Peyer's patch (tissue), 4 donors: ENCODE measurements around the gene NECAB3. TPM values are rescaled to one million over a fixed set of nuclear protein-coding genes. Genes with fewer than 3 reads are reported as not detected.
A peak's percentile ranks its signal among the peaks of the same experiment; 100 is the strongest.

Experiments used
- DNase-seq, 3 donors: peaks; one replicate each; pipeline ENCODE4 v3.0.0-alpha.2; 2017 to 2019
- H3K27ac ChIP-seq, 4 donors: fragments of 200-600 bp; sonication (generic); one replicate each; pipeline ENCODE4 v1.5.1; 2016 to 2019
- H3K27me3 ChIP-seq, 2 donors: fragments of 200-600 bp; sonication (generic); one replicate each; pipeline ENCODE4 v1.5.1; 2019
- H3K36me3 ChIP-seq, 3 donors: fragments of 200-600 bp; sonication (generic); one replicate each; pipeline ENCODE4 v1.5.1; 2016 to 2019
- H3K4me1 ChIP-seq, 4 donors: fragments of 200-600 bp; sonication (generic); one replicate each; pipeline ENCODE4 v1.5.1; 2016 to 2019
- H3K4me3 ChIP-seq, 4 donors: fragments of 200-600 bp; sonication (generic); 1 replicate in 3 of 4; 2 replicates in 1 of 4; pipeline ENCODE4 v1.5.1; 2016 to 2019; ENCODE audit warnings: mild to moderate bottlenecking in 1 of 4
- H3K9me3 ChIP-seq, 4 donors: fragments of 200-600 bp; sonication (generic); one replicate each; pipeline ENCODE4 v1.5.1; 2016 to 2019; ENCODE audit warnings: mild to moderate bottlenecking in 1 of 4
- POLR2A ChIP-seq, 2 donors: fragments of 450-650 bp; IDR thresholded peaks; one replicate each; pipeline ENCODE4 v1.5.1; 2017; ENCODE audit warnings: antibody characterized with exemption in 2 of 2, mild to moderate bottlenecking in 2 of 2, moderate library complexity in 2 of 2
- total RNA-seq, 4 donors: library from RNA; depleted of rRNA; stranded (reverse); fragments of >200 nt; gene quantifications; one replicate each; pipeline ENCODE4 v1.1.0, GENCODE V29; 2016
- TF ChIP-seq, protein P1 (sequence below), 6 experiments: fragments of 450-650 bp in 4 of 6; fragments of 200-600 bp in 2 of 6; sonication (generic) in 1 of 6; IDR thresholded peaks; one replicate each; pipeline ENCODE4 v1.5.1; 2017 to 2019; ENCODE audit warnings: antibody characterized with exemption in 6 of 6, mild to moderate bottlenecking in 3 of 6, moderate library complexity in 1 of 6

The NECAB3 gene
- total RNA-seq, 4 donors from 2014 or later = 77.1 to 146 (median 110) TPM

DNA sequence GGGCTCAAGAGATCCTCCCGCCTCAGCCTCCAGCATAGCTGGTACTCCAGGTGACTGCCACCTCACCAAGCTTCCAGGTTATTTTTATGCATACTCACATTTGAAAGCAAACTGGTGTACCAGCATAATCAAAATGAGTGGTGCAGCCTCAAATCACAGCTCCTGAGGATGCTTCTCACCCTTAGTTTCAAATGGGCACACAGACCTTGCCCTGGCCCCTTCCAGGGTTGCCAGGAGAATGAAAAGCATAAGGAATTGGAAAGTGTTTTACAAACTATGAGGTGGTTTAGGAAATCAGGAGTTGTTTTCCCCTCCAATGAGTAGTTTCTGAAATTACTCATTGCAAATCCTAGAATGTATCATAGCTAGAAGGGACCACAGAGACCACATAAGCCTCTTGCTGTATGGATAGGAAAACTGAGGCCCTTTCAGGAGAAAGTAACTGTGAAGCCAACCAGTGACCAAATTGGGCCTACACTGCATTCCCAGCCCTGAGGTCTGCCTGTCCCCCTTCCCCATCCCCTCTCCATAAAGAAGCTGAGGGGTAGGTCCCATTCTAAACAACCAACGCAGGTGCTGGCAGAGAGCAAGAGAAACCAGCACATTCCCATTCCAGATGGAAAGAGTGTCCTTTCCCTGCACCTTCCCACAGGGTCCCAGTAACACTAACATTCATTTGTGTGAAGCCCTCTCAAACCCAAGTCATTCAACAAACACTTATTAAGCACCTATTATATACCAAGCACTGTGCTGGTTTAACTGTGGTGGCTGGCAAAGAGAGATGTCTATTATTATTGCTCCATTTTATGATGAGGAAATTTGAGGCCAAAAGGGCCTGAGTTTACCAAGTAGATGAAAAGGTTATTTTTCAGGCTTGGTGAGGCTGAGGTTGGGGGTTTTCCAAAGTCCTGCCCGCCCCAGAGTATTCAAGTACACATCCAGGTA lies 14.0 kb upstream of the NECAB3 start:
- Histone ChIP-seq H3K27ac (no peak overlapping the region), H3K27me3 (no peaks in the 10 kb centered on the region), H3K4me3 (no peak overlapping the region), H3K9me3 (no peaks in the 10 kb centered on the region), H3K4me1 (peaks cover 0 to 19% (median 14%) of the 10 kb centered on the region in 4 donors), H3K36me3 (no peaks in the 10 kb centered on the region)
- DNase-seq = no peak
- TF ChIP-seq, protein P1, sequence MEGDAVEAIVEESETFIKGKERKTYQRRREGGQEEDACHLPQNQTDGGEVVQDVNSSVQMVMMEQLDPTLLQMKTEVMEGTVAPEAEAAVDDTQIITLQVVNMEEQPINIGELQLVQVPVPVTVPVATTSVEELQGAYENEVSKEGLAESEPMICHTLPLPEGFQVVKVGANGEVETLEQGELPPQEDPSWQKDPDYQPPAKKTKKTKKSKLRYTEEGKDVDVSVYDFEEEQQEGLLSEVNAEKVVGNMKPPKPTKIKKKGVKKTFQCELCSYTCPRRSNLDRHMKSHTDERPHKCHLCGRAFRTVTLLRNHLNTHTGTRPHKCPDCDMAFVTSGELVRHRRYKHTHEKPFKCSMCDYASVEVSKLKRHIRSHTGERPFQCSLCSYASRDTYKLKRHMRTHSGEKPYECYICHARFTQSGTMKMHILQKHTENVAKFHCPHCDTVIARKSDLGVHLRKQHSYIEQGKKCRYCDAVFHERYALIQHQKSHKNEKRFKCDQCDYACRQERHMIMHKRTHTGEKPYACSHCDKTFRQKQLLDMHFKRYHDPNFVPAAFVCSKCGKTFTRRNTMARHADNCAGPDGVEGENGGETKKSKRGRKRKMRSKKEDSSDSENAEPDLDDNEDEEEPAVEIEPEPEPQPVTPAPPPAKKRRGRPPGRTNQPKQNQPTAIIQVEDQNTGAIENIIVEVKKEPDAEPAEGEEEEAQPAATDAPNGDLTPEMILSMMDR (IDR thresholded peaks at IDR 0.05) = no peak
- TF ChIP-seq POLR2A (IDR thresholded peaks at IDR 0.05) = no peak

DNA sequence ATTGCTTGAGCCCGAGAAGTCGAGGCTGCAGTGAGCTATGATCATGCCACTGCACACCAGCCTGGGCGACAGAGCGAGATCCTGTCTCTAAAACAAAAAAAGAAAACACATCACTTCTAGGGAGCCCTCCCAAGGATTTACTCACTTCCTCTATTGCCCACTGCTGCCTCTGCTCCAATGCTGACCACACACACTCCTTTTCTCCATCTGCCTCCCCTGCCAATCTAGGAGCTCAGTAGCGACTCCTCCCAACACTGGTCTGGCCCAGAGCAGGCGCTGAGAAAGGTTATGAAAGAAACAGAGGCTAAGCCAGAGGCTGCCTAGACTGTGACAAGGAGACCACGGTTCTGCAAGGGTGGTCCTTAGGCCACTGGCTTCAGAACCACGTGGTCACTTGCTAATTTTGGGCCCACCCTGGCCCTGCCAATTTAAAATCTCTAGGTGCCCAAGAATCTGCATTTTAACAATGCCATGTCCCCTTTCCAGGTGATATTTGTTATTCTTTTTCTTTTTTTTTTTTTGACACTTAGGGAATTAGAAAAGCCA lies 13.2 kb upstream of the NECAB3 start:
- Histone ChIP-seq H3K4me1 (peaks cover 0 to 19% (median 14%) of the 10 kb centered on the region in 4 donors), H3K4me3 (no peak overlapping the region), H3K9me3 (no peaks in the 10 kb centered on the region), H3K36me3 (no peaks in the 10 kb centered on the region), H3K27me3 (no peaks in the 10 kb centered on the region), H3K27ac (no peak overlapping the region)
- TF ChIP-seq, protein P1 (IDR thresholded peaks at IDR 0.05) = no peak
- no peak for TF ChIP-seq POLR2A (IDR thresholded peaks at IDR 0.05)
- DNase-seq = no peak

DNA sequence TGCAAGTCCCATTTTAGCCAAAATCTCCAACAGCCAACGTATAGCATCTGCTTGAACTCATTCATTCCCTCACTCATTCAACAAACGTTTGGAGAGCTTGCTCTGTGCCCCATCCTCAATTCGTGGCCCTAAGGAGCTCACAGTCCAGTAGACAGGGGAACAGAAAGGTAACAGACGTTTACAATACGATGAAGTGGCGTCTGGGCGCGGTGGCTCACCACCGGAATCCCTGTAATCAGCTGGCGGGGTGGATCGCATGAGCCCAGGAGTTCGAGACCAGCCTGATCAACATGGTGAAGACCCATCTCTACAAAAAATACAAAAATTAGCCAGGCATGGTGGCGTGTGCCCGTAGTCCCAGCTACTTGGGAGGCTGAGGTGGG lies 12.7 kb upstream of the NECAB3 start:
- Histone ChIP-seq H3K27ac (peak overlapping the region in 1 of 4 donors; percentile 23), H3K27me3 (no peaks in the 10 kb centered on the region)
- TF ChIP-seq, protein P1 (IDR thresholded peaks at IDR 0.05) = no peak
- no peak for TF ChIP-seq POLR2A (IDR thresholded peaks at IDR 0.05)

DNA sequence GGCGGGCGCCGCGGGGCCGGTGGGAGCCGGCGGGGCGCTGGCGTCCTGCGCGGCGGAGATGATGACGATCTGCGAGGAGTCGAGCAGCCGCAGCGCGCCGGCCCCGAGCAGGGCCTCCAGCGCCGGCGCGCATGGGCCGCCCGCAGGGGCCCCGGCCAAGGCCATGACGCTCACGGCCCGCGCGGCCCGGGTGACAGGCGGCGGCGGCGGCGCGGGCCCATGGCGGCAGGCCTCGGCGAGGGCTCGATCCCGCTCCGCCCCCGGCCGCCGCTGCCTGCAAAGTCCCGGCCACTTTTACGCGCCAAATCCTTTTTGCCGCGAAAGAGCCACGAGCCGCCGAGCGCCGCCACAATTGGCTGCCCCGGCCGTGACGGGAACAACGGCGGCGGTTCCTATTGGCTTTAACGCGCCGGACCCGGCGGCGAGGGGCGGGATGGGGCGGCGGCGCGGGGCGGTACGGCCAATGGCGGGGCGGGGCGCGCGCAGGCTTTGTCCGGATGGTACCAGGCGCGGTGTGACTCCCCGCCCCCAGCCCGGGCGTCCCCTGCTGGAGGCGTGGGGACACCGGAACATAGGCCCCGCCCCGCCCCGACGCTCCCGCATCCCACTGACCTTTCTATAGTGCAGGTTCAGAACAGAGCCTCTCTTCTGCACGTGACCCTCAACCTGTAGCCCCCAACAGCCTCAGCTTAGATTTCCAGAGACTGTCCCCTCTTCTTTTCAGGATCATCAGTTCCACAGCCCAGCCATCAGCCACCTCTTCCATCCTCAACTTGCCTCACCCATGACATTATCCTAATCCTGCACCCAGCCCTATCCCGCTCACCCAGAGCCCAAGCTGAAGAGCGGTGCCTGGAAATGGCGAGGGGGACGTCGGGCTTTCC lies 12.1 kb upstream of the NECAB3 start, which contains the start of gene E2F1:
Gene E2F1 (minus strand): TSS at position 286 of the 884 bp plus-strand sequence. CDS start 121 bp downstream, at position 165.
- Histone ChIP-seq H3K27me3 (no peaks in the 10 kb centered on the region), H3K36me3 (no peaks in the 10 kb centered on the region), H3K4me1 (peaks cover 0 to 19% (median 14%) of the 10 kb centered on the region in 4 donors), H3K4me3 (peak within 1 kb of the TSS; percentile 30 to 73 (median 63)), H3K9me3 (no peaks in the 10 kb centered on the region), H3K27ac (peak within 1 kb of the TSS; percentile 56 to 80 (median 66))
- TF ChIP-seq POLR2A (IDR thresholded peaks at IDR 0.05) = peak in 1 of 2 donors; percentile 18
- TF ChIP-seq, protein P1 (IDR thresholded peaks at IDR 0.05) = peak; percentile 28 to 56 (median 48)
- DNase-seq = peak; percentile 93 to 98 (median 98)

More for the DNA sequence above, 12.7 kb upstream of the NECAB3 start:
- peak overlapping the region; percentile 30 to 68 (median 52) for H3K4me3 ChIP-seq
- no peaks in the 10 kb centered on the region for H3K36me3 ChIP-seq
- H3K4me1 ChIP-seq = peaks cover 0 to 19% (median 14%) of the 10 kb centered on the region in 4 donors
- no peak for DNase-seq
- no peaks in the 10 kb centered on the region for H3K9me3 ChIP-seq
